Activated CD8-positive, alpha-beta T cell treated with anti-CD3 and anti-CD28 coated beads, Interleukin-2, amount 10 ng/mL, durations not matched to agents 7 days and 5 days (primary cell): ENCODE results near the gene TBCK. TPM values are rescaled to one million over a fixed set of nuclear protein-coding genes. Genes with fewer than 3 reads are reported as not detected.

ENCODE experiments used
- ATAC-seq: fragments of 150-1000 bp; cut with Tn5 transposase; one replicate; pipeline ENCODE4 v1.10.0; 2021; ENCODE audit warnings: moderate library complexity
- CTCF ChIA-PET: fragments of 350-600 bp; sonication (Branson Sonifier 250); formaldehyde crosslinking; loops from one replicate; lab custom pipeline; 2021; ENCODE audit warnings: antibody characterized with exemption; lab: Charles Lee
- POLR2A ChIA-PET: fragments of 350-600 bp; sonication (Branson Sonifier 250); formaldehyde crosslinking; loops from one replicate; lab custom pipeline; 2021; ENCODE audit warnings: antibody characterized with exemption; lab: Charles Lee
- DNase-seq: peaks from one replicate; pipeline ENCODE4 v3.0.0-alpha.2; 2020
- H3K27ac Mint-ChIP-seq: one replicate; pipeline ENCODE4 v1.8.0; 2021; ENCODE audit warnings: mild to moderate bottlenecking, mixed read lengths
- H3K27me3 Mint-ChIP-seq: one replicate; pipeline ENCODE4 v1.8.0; 2021; ENCODE audit warnings: low read depth, mixed read lengths
- H3K36me3 Mint-ChIP-seq: one replicate; pipeline ENCODE4 v1.8.0; 2021; ENCODE audit warnings: low read depth, mixed read lengths
- H3K4me1 Mint-ChIP-seq: one replicate; pipeline ENCODE4 v1.8.0; 2021; ENCODE audit warnings: low read depth, mixed read lengths
- H3K4me3 Mint-ChIP-seq: one replicate; pipeline ENCODE4 v1.8.0; 2021; ENCODE audit warnings: mild to moderate bottlenecking, mixed read lengths
- H3K9me3 Mint-ChIP-seq: one replicate; pipeline ENCODE4 v1.8.0; 2022; ENCODE audit warnings: mixed read lengths; ENCODE audit not compliant: insufficient read depth
- total RNA-seq, 2 experiments: library from RNA; stranded (reverse); gene quantifications; one replicate each; pipeline ENCODE4 v1.2.3, GENCODE V29; 2021

TBCK gene
- total RNA-seq, 2 experiments from 2014 or later: 33.7 to 36.8 TPM

DNA sequence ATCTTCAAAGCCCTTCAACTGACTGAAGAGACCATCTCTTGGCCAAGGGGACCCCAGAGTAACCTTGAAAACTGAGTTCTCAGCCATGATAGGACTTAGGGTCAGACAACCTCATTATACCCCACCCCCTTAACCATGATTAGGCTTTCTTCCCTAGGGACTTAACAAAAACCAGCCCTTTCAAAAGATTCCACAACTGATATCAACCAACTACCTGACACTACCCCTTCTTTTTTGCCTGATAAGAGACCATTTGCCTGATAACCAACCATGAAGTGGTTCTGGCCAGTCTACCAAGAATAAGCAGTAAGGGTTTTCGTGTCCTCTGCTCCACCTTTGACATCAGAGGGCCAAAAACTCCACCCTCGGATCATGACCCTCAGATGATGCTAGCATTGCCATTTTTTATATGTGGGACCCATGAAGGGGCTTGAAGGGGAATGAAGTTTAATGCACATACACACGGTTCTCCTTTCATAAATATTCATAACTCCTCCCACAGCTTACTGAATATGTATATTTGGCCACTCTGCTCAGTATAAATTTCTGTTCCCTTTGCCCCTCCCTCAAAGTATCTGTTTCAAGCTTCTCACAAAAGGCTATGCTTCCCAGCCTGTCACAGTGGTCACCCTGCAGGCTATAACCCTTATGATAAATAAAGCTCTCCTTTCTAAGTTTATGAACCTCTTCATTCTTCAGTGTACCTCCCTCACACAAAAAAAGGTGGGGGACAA lies 12.3 kb downstream of the TBCK start:
- DNase-seq (no peak), ATAC-seq (no peak)
- no peaks in the 10 kb centered on the region for H3K27me3 Mint-ChIP-seq
- peaks cover 24% of the 10 kb centered on the region for H3K36me3 Mint-ChIP-seq
- no peak overlapping the region for H3K4me3 Mint-ChIP-seq
- no peaks in the 10 kb centered on the region for H3K4me1 Mint-ChIP-seq
- no peaks in the 10 kb centered on the region for H3K9me3 Mint-ChIP-seq
- ChIA-PET POLR2A (interaction anchor here (2.6 kb wide), 1 partner anchor 12 kb away, joined by 10 read pairs; the partner anchor contains the start of genes AIMP1 and TBCK), CTCF (no interaction called here)
- no peak overlapping the region for H3K27ac Mint-ChIP-seq

DNA sequence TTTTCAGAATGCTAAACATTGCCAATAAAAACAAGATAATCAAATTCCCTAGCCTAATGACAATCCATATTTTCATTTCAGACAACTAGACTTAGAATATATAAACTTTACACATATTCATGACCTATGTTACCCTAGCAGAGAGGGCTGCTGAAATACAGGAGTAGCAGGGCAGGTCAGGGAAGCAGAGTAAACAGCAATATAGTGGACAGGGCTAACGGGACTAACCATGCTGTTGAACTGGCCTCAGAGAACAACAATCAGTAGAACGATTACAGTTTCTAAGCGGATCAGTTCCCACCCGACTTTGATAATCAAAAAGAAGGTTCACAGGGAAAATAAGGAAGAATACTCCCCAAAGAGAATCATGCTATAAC lies 14.0 kb downstream of the TBCK start:
- DNase-seq (no peak), ATAC-seq (no peak)
- Mint-ChIP-seq H3K36me3 (peaks cover 26% of the 10 kb centered on the region), H3K27me3 (no peaks in the 10 kb centered on the region), H3K4me1 (no peaks in the 10 kb centered on the region), H3K4me3 (no peak overlapping the region), H3K9me3 (no peaks in the 10 kb centered on the region), H3K27ac (no peak overlapping the region)
- CTCF ChIA-PET: no interaction called here
- POLR2A ChIA-PET: interaction anchor here (2.6 kb wide), 1 partner anchor 13 kb away, joined by 10 read pairs; the partner anchor contains the start of genes AIMP1 and TBCK

DNA sequence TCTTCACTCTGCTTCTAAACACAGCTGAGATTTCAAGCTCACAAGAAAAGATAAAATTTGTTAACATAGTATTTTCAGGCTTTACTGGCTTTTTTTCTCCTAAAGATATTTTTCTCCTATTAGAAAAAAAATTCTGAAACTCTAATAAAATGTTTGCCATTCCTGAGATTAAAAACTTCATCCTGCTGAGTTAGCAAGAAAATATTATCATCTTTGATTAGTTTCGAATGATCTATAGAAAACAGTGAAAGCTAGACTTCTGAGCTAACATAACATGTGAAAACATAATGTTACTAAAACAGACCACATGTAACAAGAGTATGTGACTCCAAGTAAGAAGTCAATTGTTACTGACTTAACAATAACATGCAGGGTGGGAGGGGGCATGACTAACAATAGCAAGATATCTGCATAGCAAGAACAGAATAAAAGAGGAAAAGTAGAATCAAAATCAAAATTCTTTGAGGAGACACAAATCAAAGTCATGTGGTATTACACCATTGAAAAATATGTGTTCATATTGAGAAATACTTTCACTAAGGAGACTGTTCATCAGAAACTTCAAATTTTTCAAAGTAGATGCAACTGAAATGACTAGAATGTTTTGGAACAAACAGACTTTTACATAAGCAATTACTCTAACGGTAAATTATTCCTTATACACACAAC lies 14.5 kb downstream of the TBCK start:
- no peaks in the 10 kb centered on the region for H3K4me1 Mint-ChIP-seq
- H3K4me3 Mint-ChIP-seq: no peak overlapping the region
- DNase-seq (no peak), ATAC-seq (no peak)
- ChIA-PET POLR2A (no interaction called here), CTCF (no interaction called here)
- H3K27ac Mint-ChIP-seq: no peak overlapping the region
- no peaks in the 10 kb centered on the region for H3K9me3 Mint-ChIP-seq
- peaks cover 21% of the 10 kb centered on the region for H3K36me3 Mint-ChIP-seq
- no peaks in the 10 kb centered on the region for H3K27me3 Mint-ChIP-seq

DNA sequence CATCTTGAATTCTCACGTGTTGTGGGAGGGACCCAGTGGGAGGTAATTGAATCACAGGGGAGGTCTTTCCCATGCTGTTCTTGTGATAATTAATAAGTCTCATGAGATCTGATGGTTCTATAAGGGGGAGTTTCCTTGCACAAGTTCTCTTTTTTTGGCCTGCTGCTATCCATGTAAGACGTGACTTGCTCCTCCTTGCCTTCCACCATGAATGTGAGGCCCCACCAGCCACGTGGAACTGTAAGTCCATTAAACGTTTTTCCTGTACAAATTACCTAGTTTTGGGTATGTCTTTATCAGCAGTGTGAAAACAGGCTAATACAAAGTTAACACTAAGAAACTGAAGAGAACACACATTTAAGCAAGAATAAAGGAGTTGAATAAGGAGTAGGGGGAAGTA lies 16.0 kb downstream of the TBCK start:
- Mint-ChIP-seq H3K36me3 (peaks cover 20% of the 10 kb centered on the region), H3K9me3 (no peaks in the 10 kb centered on the region), H3K4me3 (no peak overlapping the region), H3K27ac (no peak overlapping the region), H3K27me3 (no peaks in the 10 kb centered on the region), H3K4me1 (no peaks in the 10 kb centered on the region)
- POLR2A ChIA-PET: no interaction called here
- ATAC-seq (no peak), DNase-seq (no peak)
- CTCF ChIA-PET: no interaction called here

DNA sequence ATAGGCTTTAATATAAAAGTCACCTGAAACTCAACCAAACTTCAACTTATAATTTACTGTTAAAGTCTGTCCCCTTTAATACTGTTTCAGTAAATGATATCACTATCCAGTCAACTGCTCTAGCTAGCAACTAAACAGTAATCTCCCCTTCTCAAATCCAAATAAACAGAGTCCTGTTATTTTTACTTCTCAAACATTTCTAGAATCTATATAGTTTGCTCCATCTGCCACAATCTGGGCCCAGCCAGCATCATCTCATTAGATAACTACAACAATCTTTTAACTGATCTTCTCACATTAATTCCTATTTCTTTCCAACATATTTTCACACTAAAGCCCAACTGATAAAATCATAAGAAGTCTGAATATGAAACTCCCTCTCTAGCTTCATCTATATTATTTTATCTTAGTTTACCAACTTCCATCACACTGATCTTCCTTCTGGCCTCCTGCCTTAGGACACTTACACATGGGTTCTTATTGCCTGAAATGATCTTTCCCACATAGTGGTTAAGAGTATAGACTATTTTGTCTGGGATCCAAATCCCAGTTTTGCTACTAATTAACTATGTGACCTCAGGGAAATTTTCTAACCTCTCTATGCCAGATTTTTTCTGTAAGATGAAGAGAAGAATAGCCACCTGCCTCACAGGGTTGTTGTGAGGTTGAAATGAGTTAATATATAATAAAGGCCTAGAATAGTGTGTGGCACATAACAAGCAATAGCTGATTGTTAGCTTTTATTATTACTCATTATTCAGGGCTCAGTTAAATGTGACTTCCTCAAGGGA lies 18.6 kb downstream of the TBCK start:
- ChIA-PET POLR2A (no interaction called here), CTCF (no interaction called here)
- no peak for ATAC-seq
- H3K9me3 Mint-ChIP-seq: no peaks in the 10 kb centered on the region
- H3K4me3 Mint-ChIP-seq: no peak overlapping the region
- DNase-seq: no peak
- H3K27ac Mint-ChIP-seq: no peak overlapping the region
- peaks cover 28% of the 10 kb centered on the region for H3K36me3 Mint-ChIP-seq
- no peaks in the 10 kb centered on the region for H3K27me3 Mint-ChIP-seq
- H3K4me1 Mint-ChIP-seq: no peaks in the 10 kb centered on the region

DNA sequence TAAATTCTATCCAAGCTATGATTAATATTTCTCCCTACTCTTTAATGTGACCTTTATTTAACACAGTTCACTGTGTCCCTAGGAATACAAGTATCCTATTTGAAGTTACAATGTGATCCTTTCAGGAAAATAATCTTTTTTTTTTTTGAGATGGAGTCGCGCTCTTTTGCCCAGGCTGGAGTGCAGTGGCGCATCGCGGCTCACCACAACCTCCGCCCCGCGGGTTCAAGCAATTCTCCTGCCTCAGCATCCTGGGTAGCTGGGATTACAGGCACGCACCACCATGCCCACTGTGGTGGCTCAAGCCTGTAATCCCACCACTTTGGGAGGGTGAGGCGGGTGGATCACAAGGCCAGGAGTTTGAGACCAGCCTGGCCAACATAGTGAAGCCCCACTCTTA lies 21.9 kb downstream of the TBCK start:
- ATAC-seq (no peak), DNase-seq (no peak)
- POLR2A ChIA-PET: no interaction called here
- Mint-ChIP-seq H3K9me3 (no peaks in the 10 kb centered on the region), H3K27me3 (no peaks in the 10 kb centered on the region), H3K4me1 (no peaks in the 10 kb centered on the region), H3K36me3 (peaks cover 24% of the 10 kb centered on the region), H3K4me3 (no peak overlapping the region), H3K27ac (no peak overlapping the region)
- CTCF ChIA-PET: no interaction called here

DNA sequence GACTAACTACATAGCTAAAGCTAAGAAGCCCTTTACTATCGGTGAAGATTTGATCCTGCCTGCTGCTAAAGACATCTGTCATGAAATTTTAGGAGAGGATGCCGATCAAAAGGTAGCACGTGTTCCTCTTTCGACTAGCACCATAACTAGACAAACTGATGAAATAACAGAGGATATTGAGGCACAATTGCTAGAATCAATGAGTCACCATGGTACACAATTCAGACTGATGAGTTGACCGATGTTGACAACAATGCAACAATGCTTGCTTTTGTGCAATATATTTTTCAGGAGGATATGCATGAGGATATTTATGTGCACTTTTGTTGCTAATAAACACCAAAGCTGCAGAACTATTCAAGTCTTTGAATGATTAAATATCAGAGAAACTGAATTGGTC lies 24.3 kb downstream of the TBCK start:
- Mint-ChIP-seq H3K4me3 (no peak overlapping the region), H3K27me3 (no peaks in the 10 kb centered on the region), H3K36me3 (peaks cover 26% of the 10 kb centered on the region), H3K9me3 (no peaks in the 10 kb centered on the region), H3K4me1 (no peaks in the 10 kb centered on the region), H3K27ac (no peak overlapping the region)
- DNase-seq (no peak), ATAC-seq (no peak)
- ChIA-PET CTCF (interaction anchor here (1.1 kb wide), 1 partner anchor 11 kb away, joined by 3 read pairs; no protein-coding TSS in a partner anchor), POLR2A (interaction anchor here (0.6 kb wide), 1 partner anchor 204 kb away, joined by 3 read pairs; no protein-coding TSS in a partner anchor)

DNA sequence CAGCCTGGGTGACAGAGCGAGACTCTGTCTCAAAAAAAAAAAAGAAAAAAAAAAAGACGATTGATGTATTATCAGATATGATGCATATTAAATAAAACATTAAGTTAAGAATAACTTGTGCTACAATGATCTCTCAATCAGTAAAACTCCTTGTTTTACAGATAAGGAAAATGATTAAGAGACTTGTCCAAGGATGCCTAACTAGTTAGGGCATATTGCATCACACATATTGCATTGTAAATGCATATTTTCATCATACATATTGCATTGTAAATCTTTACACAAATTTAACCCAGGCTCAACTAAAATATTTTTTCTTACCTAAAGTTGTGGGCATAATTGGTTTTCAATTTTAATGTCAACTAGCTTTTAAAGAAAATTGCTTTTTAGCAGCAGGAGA lies 26.3 kb downstream of the TBCK start:
- no peaks in the 10 kb centered on the region for H3K4me1 Mint-ChIP-seq
- DNase-seq (no peak), ATAC-seq (no peak)
- CTCF ChIA-PET: no interaction called here
- H3K27me3 Mint-ChIP-seq: no peaks in the 10 kb centered on the region
- no peaks in the 10 kb centered on the region for H3K9me3 Mint-ChIP-seq
- H3K4me3 Mint-ChIP-seq: no peak overlapping the region
- peaks cover 17% of the 10 kb centered on the region for H3K36me3 Mint-ChIP-seq
- POLR2A ChIA-PET: no interaction called here
- H3K27ac Mint-ChIP-seq: no peak overlapping the region

DNA sequence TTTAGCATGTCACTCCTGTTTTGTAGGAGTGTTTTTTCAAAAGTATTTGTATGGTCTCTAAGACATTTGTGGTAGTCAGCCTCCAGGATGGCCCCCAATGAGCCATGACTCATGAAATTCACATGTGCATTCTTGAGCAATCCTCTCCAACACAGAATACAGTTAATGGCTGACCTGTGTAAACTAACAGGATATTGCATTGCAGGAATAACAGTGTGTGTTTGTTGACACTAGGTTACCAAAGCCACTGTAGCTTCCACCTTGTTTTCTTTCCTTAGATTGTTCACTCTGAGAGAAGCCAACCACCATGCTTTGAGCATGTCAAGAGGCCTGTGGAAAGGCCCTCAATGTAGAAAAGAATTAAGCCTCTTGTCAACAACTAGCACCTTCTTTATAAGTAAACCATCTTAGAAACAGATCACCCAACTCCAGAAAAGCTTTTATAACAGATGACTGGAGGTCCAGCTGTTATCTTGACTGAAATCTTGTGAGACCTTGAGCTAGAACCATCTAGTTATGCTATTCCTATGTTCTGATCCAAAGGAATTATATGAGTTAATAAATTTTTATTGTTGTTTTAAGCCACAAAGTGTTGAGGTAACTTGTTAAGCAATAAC lies 28.5 kb downstream of the TBCK start:
- ATAC-seq (no peak), DNase-seq (no peak)
- Mint-ChIP-seq H3K4me1 (no peaks in the 10 kb centered on the region), H3K27ac (no peak overlapping the region), H3K9me3 (peaks cover 2% of the 10 kb centered on the region), H3K36me3 (peaks cover 15% of the 10 kb centered on the region), H3K4me3 (no peak overlapping the region), H3K27me3 (no peaks in the 10 kb centered on the region)
- CTCF ChIA-PET: no interaction called here
- POLR2A ChIA-PET: no interaction called here

DNA sequence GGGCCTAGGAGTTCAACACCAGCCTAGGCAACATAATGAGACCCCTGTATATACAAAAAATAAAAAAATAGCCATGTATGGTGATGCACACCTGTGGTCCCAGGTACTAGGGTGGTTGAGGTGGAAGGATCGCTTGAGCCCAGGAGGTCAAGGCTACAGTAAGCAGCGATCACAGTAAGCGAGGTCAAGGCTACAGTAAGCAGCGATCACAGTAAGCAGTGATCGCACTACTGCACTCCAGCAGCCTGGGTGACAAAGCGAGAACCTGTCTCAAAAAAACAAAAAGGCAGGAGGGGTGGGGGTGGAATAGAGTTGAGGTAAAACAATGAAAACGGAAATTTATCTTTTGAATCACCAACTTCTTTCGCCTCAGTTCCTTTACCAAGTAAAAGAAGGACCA lies 29.4 kb downstream of the TBCK start:
- Mint-ChIP-seq H3K27me3 (no peaks in the 10 kb centered on the region), H3K9me3 (peaks cover 3% of the 10 kb centered on the region), H3K4me1 (no peaks in the 10 kb centered on the region), H3K36me3 (peaks cover 16% of the 10 kb centered on the region), H3K27ac (no peak overlapping the region), H3K4me3 (no peak overlapping the region)
- DNase-seq: no peak
- no peak for ATAC-seq
- ChIA-PET CTCF (no interaction called here), POLR2A (no interaction called here)

DNA sequence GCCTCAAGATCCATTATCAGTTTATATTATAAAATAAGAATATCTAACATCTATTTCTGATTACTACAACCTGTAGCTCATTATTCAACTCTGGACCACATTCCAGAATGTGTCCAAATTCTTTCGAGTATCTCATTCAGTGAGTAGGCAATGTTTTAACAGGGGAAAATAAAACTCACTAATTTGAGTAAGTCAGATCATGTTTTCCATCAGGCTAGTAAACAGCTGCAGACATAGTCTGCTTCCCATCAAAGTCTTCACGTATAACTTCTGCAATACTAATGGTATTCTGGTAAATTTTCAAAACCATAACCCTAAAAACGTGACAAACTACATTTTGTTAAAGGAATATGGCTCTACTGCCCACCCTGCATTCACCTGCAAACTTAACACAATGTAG lies 31.8 kb downstream of the TBCK start:
- CTCF ChIA-PET: interaction anchor here (1.4 kb wide), 1 partner anchor 9 kb away, joined by 3 read pairs; no protein-coding TSS in a partner anchor
- no peak for ATAC-seq
- Mint-ChIP-seq H3K4me1 (no peaks in the 10 kb centered on the region), H3K36me3 (peaks cover 14% of the 10 kb centered on the region), H3K4me3 (no peak overlapping the region), H3K27ac (no peak overlapping the region), H3K27me3 (no peaks in the 10 kb centered on the region), H3K9me3 (peaks cover 3% of the 10 kb centered on the region)
- no peak for DNase-seq
- POLR2A ChIA-PET: no interaction called here
